Activated CD4-positive, alpha-beta T cell treated with anti-CD3 and anti-CD28 coated beads, Interleukin-2, amount 50 U/mL, for 24 hours (primary cell): ENCODE data around the gene FGF18.

Source experiments
- DNase-seq, 2 donors: peaks; one replicate each; pipeline ENCODE4 v3.0.0-alpha.2; 2020; ENCODE audit warnings: low read depth in 1 of 2, low spot score in 1 of 2

FGF18 gene

GRCh38 chr5:171422902-171423663, 3.6 kb downstream of the FGF18 start:
- DNase-seq: no peak

GRCh38 chr5:171424726-171425125, 5.3 kb downstream of the FGF18 start:
- DNase-seq: no peak

- no peak for DNase-seq
These were observed 6.3 kb downstream of the FGF18 start for GRCh38 chr5:171425596-171426244.

- no peak for DNase-seq
These were observed 6.8 kb downstream of the FGF18 start for GRCh38 chr5:171426266-171426665.

GRCh38 chr5:171426680-171427079, 7.2 kb downstream of the FGF18 start:
- no peak for DNase-seq

GRCh38 chr5:171427318-171428167, 8.1 kb downstream of the FGF18 start:
- DNase-seq: no peak

GRCh38 chr5:171428168-171428696, 8.8 kb downstream of the FGF18 start:
- no peak for DNase-seq

GRCh38 chr5:171428809-171429542, 9.5 kb downstream of the FGF18 start:
- DNase-seq: no peak

GRCh38 chr5:171429543-171429910, 10.1 kb downstream of the FGF18 start:
- no peak for DNase-seq

GRCh38 chr5:171431251-171431777, 11.9 kb downstream of the FGF18 start:
- no peak for DNase-seq

GRCh38 chr5:171432076-171432475, 12.6 kb downstream of the FGF18 start:
- no peak for DNase-seq

- DNase-seq: no peak
These were observed 13.3 kb downstream of the FGF18 start for GRCh38 chr5:171432583-171433351.

GRCh38 chr5:171433352-171433698, 13.9 kb downstream of the FGF18 start:
- DNase-seq: no peak

GRCh38 chr5:171433982-171434676, 14.7 kb downstream of the FGF18 start:
- DNase-seq: no peak

- no peak for DNase-seq
These were observed 15.4 kb downstream of the FGF18 start for GRCh38 chr5:171434874-171435273.

- DNase-seq: no peak
These were observed 16.5 kb downstream of the FGF18 start for GRCh38 chr5:171435908-171436307.

GRCh38 chr5:171436804-171437285, 17.4 kb downstream of the FGF18 start:
- no peak for DNase-seq

- DNase-seq: no peak
These were observed 17.9 kb downstream of the FGF18 start for GRCh38 chr5:171437286-171437821.

GRCh38 chr5:171438738-171439137, 19.3 kb downstream of the FGF18 start:
- no peak for DNase-seq
